ENCODE measurements around the gene PDCD2L. TPM values are rescaled to one million over a fixed set of nuclear protein-coding genes. Genes with fewer than 3 reads are reported as not detected.

The PDCD2L gene
- total RNA-seq, 2 experiments from 2014 or later: 3.8 to 3.9 TPM

DNA sequence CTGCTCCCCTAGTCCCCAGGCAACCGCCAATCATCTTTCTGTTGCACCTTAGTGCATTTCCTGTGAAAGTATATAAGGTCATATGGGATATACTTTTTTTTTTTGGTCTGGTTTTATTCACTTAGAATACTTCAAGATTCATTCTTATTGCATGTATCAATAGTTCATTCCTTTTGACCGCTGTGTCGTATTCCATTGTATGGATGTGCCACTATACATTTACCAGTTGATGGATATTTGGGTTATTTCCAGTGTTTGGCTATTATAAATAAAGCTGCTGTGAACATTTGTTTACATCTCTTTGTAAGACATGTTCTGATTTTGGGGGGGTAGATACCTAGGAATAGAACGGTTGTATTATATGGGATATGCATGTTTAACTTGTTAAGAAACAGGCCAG is 14.1 kb downstream of the PDCD2L start:
- Histone ChIP-seq H3K4me3 (ENCODE audit: low read length) (no peak overlapping the region), H3K27me3 (ENCODE audit: control insufficient read depth in 1 of 2, insufficient read depth in 2 of 2, low read length in 2 of 2) (no peaks in the 10 kb centered on the region), H3K4me1 (ENCODE audit: insufficient read depth, low read length) (no peaks in the 10 kb centered on the region), H3K36me3 (ENCODE audit: insufficient read depth, low read length) (peaks cover 39% of the 10 kb centered on the region), H3K9me3 (ENCODE audit: control insufficient read depth in 1 of 2, insufficient read depth in 1 of 2, low read length in 2 of 2) (no peaks in the 10 kb centered on the region), H3K27ac (ENCODE audit: low read depth in 1 of 2, low read length in 2 of 2) (no peak overlapping the region)
- ATAC-seq (ENCODE audit: poor library complexity) (no peak), DNase-seq (no peak)
- Mint-ChIP-seq H3K36me3 (ENCODE audit: low read depth) (peaks cover 54% of the 10 kb centered on the region), H3K9me3 (no peaks in the 10 kb centered on the region), H3K27ac (no peak overlapping the region), H3K27me3 (no peaks in the 10 kb centered on the region), H3K4me1 (ENCODE audit: low read depth) (no peaks in the 10 kb centered on the region), H3K4me3 (no peak overlapping the region)
- TF ChIP-seq, protein P1, sequence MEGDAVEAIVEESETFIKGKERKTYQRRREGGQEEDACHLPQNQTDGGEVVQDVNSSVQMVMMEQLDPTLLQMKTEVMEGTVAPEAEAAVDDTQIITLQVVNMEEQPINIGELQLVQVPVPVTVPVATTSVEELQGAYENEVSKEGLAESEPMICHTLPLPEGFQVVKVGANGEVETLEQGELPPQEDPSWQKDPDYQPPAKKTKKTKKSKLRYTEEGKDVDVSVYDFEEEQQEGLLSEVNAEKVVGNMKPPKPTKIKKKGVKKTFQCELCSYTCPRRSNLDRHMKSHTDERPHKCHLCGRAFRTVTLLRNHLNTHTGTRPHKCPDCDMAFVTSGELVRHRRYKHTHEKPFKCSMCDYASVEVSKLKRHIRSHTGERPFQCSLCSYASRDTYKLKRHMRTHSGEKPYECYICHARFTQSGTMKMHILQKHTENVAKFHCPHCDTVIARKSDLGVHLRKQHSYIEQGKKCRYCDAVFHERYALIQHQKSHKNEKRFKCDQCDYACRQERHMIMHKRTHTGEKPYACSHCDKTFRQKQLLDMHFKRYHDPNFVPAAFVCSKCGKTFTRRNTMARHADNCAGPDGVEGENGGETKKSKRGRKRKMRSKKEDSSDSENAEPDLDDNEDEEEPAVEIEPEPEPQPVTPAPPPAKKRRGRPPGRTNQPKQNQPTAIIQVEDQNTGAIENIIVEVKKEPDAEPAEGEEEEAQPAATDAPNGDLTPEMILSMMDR (IDR thresholded peaks at IDR 0.05): no peak
- ChIA-PET POLR2A (no interaction called here), CTCF (no interaction called here)
- intact Hi-C loops (cut with DNase I, micrococcal nuclease): no loop called here

DNA sequence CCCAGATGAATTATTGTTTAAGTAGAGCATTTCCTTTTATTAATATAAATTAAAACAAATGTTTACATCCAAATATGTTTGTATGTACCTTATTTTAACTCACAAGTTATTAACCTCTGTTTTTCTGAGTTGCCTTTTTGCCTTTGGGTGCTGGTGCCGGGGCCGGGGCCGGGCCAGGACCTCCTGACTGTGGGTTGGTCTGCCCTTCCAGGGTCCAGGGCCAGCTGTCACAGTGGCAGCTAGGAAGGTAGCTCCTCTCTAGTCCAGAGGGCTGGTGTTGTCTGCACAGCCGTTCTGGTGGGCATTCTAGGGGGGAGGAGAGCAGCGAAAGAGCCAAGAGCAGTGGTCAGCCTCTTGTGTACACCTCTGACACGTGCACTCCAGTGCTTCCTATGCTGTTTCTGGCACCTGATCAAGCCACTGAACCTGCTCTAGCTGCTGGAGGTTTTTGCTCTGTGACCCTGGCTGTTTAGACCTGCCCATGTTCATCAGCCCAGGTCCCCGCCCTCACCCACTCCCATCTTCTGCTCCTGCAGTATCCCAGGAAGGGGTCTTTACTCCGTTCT is 22.0 kb downstream of the PDCD2L start:
- H3K36me3 ChIP-seq (ENCODE audit: insufficient read depth, low read length): peaks cover 6% of the 10 kb centered on the region
- H3K9me3 Mint-ChIP-seq: no peaks in the 10 kb centered on the region
- no peak overlapping the region for H3K27ac Mint-ChIP-seq
- ChIA-PET POLR2A (interaction anchor here (1.1 to 3.7 kb wide), 2 partner anchors 22 to 61 kb away, joined by 3 to 30 read pairs; partner anchors contain the start of genes GPI and PDCD2L), CTCF (no interaction called here)
- H3K27ac ChIP-seq (ENCODE audit: low read depth in 1 of 2, low read length in 2 of 2): no peak overlapping the region
- H3K4me3 Mint-ChIP-seq: peak overlapping the region; percentile 72
- ATAC-seq (ENCODE audit: poor library complexity) (no peak), DNase-seq (no peak)
- no peaks in the 10 kb centered on the region for H3K9me3 ChIP-seq (ENCODE audit: control insufficient read depth in 1 of 2, insufficient read depth in 1 of 2, low read length in 2 of 2)
- H3K27me3 Mint-ChIP-seq: no peaks in the 10 kb centered on the region
- H3K4me3 ChIP-seq (ENCODE audit: low read length): no peak overlapping the region
- TF ChIP-seq, protein P1 (IDR thresholded peaks at IDR 0.05): no peak
- H3K27me3 ChIP-seq (ENCODE audit: control insufficient read depth in 1 of 2, insufficient read depth in 2 of 2, low read length in 2 of 2): no peaks in the 10 kb centered on the region
- H3K36me3 Mint-ChIP-seq (ENCODE audit: low read depth): peaks cover 36% of the 10 kb centered on the region
- intact Hi-C loops (cut with DNase I, micrococcal nuclease): loop anchor here in 1 of 2 experiments (5.0 kb wide), 1 partner anchor 204 kb away; no protein-coding TSS in a partner anchor
- H3K4me1 Mint-ChIP-seq (ENCODE audit: low read depth): peaks cover 26% of the 10 kb centered on the region
- peaks cover 26% of the 10 kb centered on the region for H3K4me1 ChIP-seq (ENCODE audit: insufficient read depth, low read length)

DNA sequence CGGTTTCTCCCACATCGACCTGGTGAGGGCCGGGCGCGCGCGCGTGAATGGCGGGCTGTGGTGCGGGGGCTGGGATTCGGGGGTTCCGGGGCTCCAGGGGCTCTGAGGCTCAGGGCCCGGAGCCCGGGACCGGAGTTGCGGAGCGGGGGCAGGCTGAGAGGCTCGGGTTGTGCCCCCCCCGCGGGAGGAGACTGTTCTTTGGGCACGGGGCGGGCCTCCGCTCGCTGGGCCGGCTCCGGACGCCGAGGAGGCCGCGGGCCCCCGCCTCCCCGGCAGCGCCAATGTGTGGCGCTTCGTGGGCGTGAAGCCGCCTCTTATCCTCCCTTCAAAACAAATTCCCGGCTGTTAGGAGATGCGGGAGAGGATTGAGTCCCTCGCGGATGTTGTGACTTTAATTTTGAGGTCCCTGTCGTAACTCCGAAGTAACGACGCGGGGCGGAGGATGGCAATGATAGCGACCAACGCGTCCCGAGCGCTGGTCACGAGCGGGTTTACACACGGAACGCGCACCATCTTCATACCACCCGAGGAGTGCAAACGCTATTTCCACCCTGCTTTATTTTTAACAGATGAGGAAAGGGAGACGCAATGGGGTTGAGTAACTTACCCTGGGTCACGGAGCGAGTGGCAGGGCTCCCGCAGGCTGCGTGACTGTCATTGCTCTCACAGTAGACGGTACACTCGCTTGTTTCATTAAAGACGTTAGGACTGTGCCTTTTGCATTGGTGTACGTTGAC is 24.5 kb downstream of the PDCD2L start:
- H3K36me3 ChIP-seq (ENCODE audit: insufficient read depth, low read length): peaks cover 24% of the 10 kb centered on the region
- H3K27ac ChIP-seq (ENCODE audit: low read depth in 1 of 2, low read length in 2 of 2): peak overlapping the region; percentile 66 to 91
- H3K36me3 Mint-ChIP-seq (ENCODE audit: low read depth): peaks cover 51% of the 10 kb centered on the region
- ATAC-seq (ENCODE audit: poor library complexity) (peak; percentile 37), DNase-seq (peak in 8 of 14 experiments; percentile 1 to 64 (median 22))
- no peaks in the 10 kb centered on the region for H3K27me3 ChIP-seq (ENCODE audit: control insufficient read depth in 1 of 2, insufficient read depth in 2 of 2, low read length in 2 of 2)
- no peaks in the 10 kb centered on the region for H3K9me3 ChIP-seq (ENCODE audit: control insufficient read depth in 1 of 2, insufficient read depth in 1 of 2, low read length in 2 of 2)
- H3K27ac Mint-ChIP-seq: peak overlapping the region; percentile 95
- peak overlapping the region; percentile 99 for H3K4me3 Mint-ChIP-seq
- intact Hi-C loops (cut with DNase I, micrococcal nuclease): loop anchor here in 1 of 2 experiments (2.0 to 5.0 kb wide), 3 partner anchors 24 to 206 kb away; partner anchors contain the start of gene PDCD2L
- H3K4me1 ChIP-seq (ENCODE audit: insufficient read depth, low read length): peaks cover 27% of the 10 kb centered on the region
- no peaks in the 10 kb centered on the region for H3K27me3 Mint-ChIP-seq
- no peaks in the 10 kb centered on the region for H3K9me3 Mint-ChIP-seq
- H3K4me3 ChIP-seq (ENCODE audit: low read length): peak overlapping the region; percentile 88
- ChIA-PET POLR2A (interaction anchor here (0.5 to 3.7 kb wide), 6 partner anchors 24 to 257 kb away, joined by 3 to 30 read pairs (median 6); partner anchors contain the start of genes GPI, LSM14A, PDCD2L and SCGB2B2), CTCF (interaction anchor here (0.9 kb wide), 1 partner anchor 64 kb away, joined by 5 read pairs; the partner anchor contains the start of gene GPI)
- H3K4me1 Mint-ChIP-seq (ENCODE audit: low read depth): peaks cover 41% of the 10 kb centered on the region
- TF ChIP-seq, protein P1 (IDR thresholded peaks at IDR 0.05): no peak

All from CD4-positive, alpha-beta T cell (primary cell).